ENCODE results near the gene TMEM19.

DNA sequence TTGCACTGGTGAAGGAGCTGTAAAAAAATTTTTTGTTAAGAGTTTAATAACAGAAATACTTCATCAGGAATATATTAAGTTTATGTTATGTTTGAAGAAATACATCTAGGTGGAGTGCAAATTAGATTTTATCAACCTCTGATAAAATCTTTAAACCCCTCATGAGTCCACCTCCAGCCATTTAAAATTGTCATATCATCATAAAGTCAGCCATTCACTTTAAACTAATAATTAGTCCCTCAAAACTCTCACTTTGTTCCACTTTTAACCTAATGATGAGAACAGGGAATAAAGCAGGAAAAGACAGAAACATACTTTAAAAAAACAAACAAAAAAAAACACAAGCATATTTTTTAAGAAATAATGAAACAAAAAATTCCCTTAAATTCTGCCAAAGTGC is 47.4 kb upstream of the TMEM19 start:
- TF ChIP-seq POLR2A (IDR thresholded peaks at IDR 0.05) (no peak), CTCF (IDR thresholded peaks at IDR 0.05) (no peak)

All from body of pancreas (tissue), 4 donors.